22Rv1 (cell line): ENCODE data around the gene USH2A.

Source experiments
- ZFX ChIP-seq: fragments of 450-650 bp; IDR thresholded peaks from 2 replicates; pipeline ENCODE4 v1.6.1; 2017; ENCODE audit warnings: antibody characterized with exemption, borderline replicate concordance
- TF ChIP-seq, protein P1 (sequence below): fragments of 450-650 bp; IDR thresholded peaks from 2 replicates; pipeline ENCODE4 v1.5.1; 2017; ENCODE audit warnings: mild to moderate bottlenecking

DNA sequence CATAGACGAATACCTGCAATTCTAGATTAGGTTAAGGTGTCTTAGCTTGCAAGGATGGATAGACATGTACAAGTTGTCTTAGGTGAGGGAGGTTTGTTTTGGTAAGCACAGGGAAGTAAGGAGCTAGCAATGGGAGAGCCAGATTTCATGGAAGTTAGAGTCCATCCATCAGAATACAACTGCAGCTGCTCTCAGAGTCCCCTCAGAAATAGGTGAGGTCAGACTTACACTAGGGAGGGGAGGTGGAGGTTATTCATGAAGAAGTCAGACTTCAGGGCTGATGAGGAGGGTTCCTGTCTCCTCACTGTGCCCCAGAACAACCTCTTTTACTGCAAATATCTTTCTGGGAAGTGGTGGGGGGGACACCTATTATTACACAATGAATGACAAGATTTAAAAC lies 770.9 kb downstream of the USH2A start:
- TF ChIP-seq, protein P1, sequence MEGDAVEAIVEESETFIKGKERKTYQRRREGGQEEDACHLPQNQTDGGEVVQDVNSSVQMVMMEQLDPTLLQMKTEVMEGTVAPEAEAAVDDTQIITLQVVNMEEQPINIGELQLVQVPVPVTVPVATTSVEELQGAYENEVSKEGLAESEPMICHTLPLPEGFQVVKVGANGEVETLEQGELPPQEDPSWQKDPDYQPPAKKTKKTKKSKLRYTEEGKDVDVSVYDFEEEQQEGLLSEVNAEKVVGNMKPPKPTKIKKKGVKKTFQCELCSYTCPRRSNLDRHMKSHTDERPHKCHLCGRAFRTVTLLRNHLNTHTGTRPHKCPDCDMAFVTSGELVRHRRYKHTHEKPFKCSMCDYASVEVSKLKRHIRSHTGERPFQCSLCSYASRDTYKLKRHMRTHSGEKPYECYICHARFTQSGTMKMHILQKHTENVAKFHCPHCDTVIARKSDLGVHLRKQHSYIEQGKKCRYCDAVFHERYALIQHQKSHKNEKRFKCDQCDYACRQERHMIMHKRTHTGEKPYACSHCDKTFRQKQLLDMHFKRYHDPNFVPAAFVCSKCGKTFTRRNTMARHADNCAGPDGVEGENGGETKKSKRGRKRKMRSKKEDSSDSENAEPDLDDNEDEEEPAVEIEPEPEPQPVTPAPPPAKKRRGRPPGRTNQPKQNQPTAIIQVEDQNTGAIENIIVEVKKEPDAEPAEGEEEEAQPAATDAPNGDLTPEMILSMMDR, result no peak
- TF ChIP-seq ZFX, result no peak
